ENCODE results near the gene EIF3K. TPM values are rescaled to one million over a fixed set of nuclear protein-coding genes. Genes with fewer than 3 reads are reported as not detected.

The EIF3K gene
- polyA plus RNA-seq, 1 experiment = 357 TPM

DNA sequence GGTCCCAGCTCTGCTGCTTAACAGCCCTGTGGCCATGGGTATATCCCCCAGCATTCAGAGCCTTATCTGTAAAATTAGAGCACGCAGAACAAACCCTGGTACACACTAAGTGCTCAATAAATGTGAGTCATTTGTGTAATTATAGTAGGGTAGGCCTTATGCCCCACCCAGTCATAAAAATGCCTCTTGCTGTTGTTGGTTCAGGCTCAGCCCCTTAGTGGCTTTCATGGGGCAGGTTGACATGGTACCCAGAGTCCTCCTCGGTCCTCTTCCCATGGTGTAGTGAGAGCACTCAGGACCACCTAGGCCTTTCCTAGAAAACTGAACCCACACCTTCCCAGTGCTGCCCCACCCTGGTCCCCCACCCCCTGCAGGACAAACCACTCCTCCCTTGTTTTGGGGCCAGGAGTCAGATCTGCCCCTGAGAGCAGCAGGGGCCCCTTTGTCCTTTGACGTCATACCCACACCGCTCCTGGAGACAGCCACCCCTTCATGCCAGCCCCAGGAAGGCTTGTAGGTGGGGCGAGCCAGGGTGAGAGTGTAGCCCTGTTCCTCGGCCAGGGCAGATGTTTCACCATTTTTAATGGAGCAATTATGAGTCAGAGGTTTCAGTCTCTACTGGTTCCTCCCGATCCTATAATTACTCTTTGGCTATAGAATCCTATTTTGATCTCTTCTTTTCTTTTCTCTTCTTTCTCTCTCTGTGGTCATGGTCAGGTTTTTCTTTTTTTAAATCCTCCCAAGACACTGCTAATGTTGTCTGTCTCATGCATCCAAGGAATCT lies 65.3 kb downstream of the EIF3K start:
- no peak overlapping the region for H3K4me3 ChIP-seq (ENCODE audit: low read depth, low read length)
- ChIA-PET POLR2A (no interaction called here), CTCF (interaction anchor here (0.6 to 1.0 kb wide), 3 partner anchors 18 to 50 kb away, joined by 3 to 5 read pairs (median 4); no protein-coding TSS in a partner anchor)
- TF ChIP-seq, protein P1, sequence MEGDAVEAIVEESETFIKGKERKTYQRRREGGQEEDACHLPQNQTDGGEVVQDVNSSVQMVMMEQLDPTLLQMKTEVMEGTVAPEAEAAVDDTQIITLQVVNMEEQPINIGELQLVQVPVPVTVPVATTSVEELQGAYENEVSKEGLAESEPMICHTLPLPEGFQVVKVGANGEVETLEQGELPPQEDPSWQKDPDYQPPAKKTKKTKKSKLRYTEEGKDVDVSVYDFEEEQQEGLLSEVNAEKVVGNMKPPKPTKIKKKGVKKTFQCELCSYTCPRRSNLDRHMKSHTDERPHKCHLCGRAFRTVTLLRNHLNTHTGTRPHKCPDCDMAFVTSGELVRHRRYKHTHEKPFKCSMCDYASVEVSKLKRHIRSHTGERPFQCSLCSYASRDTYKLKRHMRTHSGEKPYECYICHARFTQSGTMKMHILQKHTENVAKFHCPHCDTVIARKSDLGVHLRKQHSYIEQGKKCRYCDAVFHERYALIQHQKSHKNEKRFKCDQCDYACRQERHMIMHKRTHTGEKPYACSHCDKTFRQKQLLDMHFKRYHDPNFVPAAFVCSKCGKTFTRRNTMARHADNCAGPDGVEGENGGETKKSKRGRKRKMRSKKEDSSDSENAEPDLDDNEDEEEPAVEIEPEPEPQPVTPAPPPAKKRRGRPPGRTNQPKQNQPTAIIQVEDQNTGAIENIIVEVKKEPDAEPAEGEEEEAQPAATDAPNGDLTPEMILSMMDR (IDR thresholded peaks at IDR 0.05; ENCODE audit: insufficient read depth, low read depth, low read length) = 0 out of 2 replicates have a peak, but pooled peaks have one; percentile 8
- peak; percentile 74 for DNase-seq (ENCODE audit: low read depth)
- H3K36me3 ChIP-seq (ENCODE audit: control insufficient read depth, insufficient read depth, low read length) = peaks cover 8% of the 10 kb centered on the region
- H3K27me3 ChIP-seq (ENCODE audit: control insufficient read depth, insufficient read depth, low read length) = no peaks in the 10 kb centered on the region

DNA sequence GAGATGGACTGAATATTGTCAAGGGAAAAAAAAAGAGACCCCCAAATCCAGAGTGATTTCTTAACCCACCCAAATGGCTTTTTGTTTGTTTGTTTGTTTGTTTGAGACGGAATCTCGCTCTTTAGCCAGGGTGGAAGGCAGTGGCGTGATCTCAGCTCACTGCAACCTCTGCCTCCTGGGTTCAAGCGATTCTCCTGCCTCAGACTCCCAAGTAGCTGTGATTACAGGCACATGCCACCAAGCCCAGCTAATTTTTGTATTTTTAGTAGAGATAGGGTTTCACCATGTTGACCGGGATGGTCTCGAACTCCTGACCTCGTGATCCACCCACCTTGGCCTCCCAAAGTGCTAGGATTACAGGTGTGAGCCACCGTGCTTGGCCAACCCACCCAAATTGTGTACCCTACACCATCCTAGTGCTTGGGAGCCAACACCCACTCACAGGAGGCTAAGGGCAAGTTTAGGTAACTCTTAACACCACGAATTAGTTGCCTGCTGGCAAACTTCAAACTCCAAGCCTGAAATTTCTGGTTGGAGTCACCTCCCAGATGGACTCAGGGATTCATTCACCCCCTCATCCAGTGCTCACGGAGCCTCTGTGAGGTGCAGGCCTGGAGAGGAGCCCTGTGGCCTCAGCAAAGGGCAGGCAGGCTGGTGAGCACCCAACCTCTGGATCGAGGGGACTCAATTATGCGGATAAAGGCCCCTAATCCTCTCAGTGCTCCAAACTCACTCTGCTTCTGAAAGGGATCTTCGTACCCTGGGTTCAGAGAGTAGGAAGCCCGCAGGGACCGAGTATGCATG lies 66.1 kb downstream of the EIF3K start:
- CTCF ChIA-PET = interaction anchor here (0.9 to 1.2 kb wide), 4 partner anchors 14 to 31 kb away, joined by 3 to 5 read pairs (median 4); no protein-coding TSS in a partner anchor
- no peak for DNase-seq (ENCODE audit: low read depth)
- TF ChIP-seq, protein P1 (IDR thresholded peaks at IDR 0.05; ENCODE audit: insufficient read depth, low read depth, low read length) = no peak
- H3K27me3 ChIP-seq (ENCODE audit: control insufficient read depth, insufficient read depth, low read length) = no peaks in the 10 kb centered on the region
- POLR2A ChIA-PET = no interaction called here
- peaks cover 8% of the 10 kb centered on the region for H3K36me3 ChIP-seq (ENCODE audit: control insufficient read depth, insufficient read depth, low read length)
- H3K4me3 ChIP-seq (ENCODE audit: low read depth, low read length) = no peak overlapping the region

DNA sequence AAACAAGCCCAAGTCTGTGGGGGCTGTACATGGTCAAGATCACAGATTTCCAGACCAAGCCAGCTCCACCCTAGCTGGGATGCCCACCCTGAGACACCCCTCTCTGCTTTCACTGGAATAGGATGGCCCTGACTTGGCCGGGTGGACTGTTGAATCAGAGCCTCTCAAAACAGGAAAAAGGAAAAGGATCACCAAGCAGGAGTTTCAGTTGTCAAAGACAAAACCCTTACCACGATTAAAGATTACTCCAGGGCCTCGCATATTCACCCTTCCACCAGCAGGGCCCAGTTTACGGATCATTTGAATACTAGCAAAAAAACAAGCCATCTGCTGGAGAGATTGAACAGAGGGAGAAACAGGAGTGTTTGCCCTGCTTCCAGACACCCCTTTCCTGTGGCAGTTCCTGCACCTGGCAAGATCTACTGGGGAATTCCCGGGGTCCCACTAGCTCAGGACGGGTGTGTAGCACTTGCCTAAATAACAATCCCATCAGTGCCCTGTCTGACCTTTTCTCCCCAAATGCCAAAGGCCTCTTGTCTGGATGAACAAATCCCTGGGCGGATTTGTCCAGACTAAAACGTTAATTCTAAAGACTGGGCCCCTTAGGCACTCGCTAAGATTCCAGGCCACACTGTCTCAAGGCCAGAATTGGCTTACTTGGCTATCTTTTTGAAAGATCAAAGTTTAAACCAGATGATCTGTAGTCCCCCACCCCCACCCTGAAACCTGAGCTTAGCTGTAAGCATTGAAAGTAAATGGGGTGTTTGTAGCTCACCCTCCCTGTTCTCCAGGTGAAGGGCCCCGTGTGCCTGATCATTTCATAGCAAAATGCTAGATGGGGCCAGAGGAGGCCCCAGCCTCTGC lies 66.9 kb downstream of the EIF3K start:
- TF ChIP-seq, protein P1 (IDR thresholded peaks at IDR 0.05; ENCODE audit: insufficient read depth, low read depth, low read length) = peak; percentile 46; the same call in 1 of the 2 replicates
- ChIA-PET CTCF (interaction anchor here (1.0 to 1.2 kb wide), 4 partner anchors 15 to 32 kb away, joined by 3 to 5 read pairs (median 3); no protein-coding TSS in a partner anchor), POLR2A (no interaction called here)
- H3K4me3 ChIP-seq (ENCODE audit: low read depth, low read length) = no peak overlapping the region
- H3K27me3 ChIP-seq (ENCODE audit: control insufficient read depth, insufficient read depth, low read length) = no peaks in the 10 kb centered on the region
- no peak for DNase-seq (ENCODE audit: low read depth)
- H3K36me3 ChIP-seq (ENCODE audit: control insufficient read depth, insufficient read depth, low read length) = peaks cover 8% of the 10 kb centered on the region

DNA sequence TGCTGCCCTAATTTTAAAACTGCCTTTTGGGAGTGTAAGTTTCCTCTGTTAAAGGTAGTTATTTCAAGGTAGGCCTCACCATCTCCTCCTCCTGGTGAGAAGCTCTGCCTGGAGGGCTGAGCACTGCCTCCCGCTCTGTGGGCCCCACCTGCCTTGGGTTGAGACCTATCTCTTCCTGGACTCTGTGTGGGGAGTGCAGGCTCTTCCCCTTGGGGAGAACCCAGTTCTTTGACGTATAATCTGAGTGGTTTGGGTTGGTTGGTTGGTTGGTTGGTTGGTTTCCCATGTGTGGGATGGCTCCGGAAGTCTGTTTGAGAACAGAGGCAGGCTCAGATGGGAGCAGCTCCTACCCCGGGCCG lies 67.5 kb downstream of the EIF3K start:
- POLR2A ChIA-PET = no interaction called here
- Histone ChIP-seq H3K27me3 (ENCODE audit: control insufficient read depth, insufficient read depth, low read length) (no peaks in the 10 kb centered on the region), H3K36me3 (ENCODE audit: control insufficient read depth, insufficient read depth, low read length) (peaks cover 8% of the 10 kb centered on the region), H3K4me3 (ENCODE audit: low read depth, low read length) (no peak overlapping the region)
- CTCF ChIA-PET = interaction anchor here (1.0 to 1.2 kb wide), 3 partner anchors 16 to 28 kb away, joined by 3 to 5 read pairs (median 3); no protein-coding TSS in a partner anchor
- TF ChIP-seq, protein P1 (IDR thresholded peaks at IDR 0.05; ENCODE audit: insufficient read depth, low read depth, low read length) = no peak
- no peak for DNase-seq (ENCODE audit: low read depth)

Other genes with a start within 250 kb of the EIF3K start
- gene PSMD8, start 244.6 kb upstream of the EIF3K start, polyA plus RNA-seq (2011; rRNA removed) = 583 and 662 TPM in 2 replicates
- gene GGN, start 231.2 kb upstream of the EIF3K start, polyA plus RNA-seq (2011; rRNA removed) = 0.44 and 0.64 TPM in 2 replicates
- gene SPRED3, start 230.5 kb upstream of the EIF3K start, polyA plus RNA-seq (2011; rRNA removed) = 4.2 and 5.9 TPM in 2 replicates
- 9.9 and 12.2 TPM in 2 replicates for gene FAM98C, start 216.1 kb upstream of the EIF3K start, polyA plus RNA-seq (2011; rRNA removed)
- gene RASGRP4, start 193.0 kb upstream of the EIF3K start, polyA plus RNA-seq (2011; rRNA removed) = not detected in 2 replicates
- gene RYR1, start 185.5 kb upstream of the EIF3K start, polyA plus RNA-seq (2011; rRNA removed) = under 0.01 and 0.04 TPM in 2 replicates
- 0.18 and 0.25 TPM in 2 replicates for gene MAP4K1, start 1.2 kb upstream of the EIF3K start, polyA plus RNA-seq (2011; rRNA removed)
- gene ACTN4, start 28.5 kb downstream of the EIF3K start, polyA plus RNA-seq (2011; rRNA removed) = 592 and 970 TPM in 2 replicates
- 0.34 and 0.75 TPM in 2 replicates for gene CAPN12, start 125.3 kb downstream of the EIF3K start, polyA plus RNA-seq (2011; rRNA removed)
- gene LGALS7, start 154.3 kb downstream of the EIF3K start, polyA plus RNA-seq (2011; rRNA removed) = not detected in 2 replicates
- not detected in 2 replicates for gene LGALS7B, start 170.0 kb downstream of the EIF3K start, polyA plus RNA-seq (2011; rRNA removed)
- gene LGALS4, start 193.8 kb downstream of the EIF3K start, polyA plus RNA-seq (2011; rRNA removed) = 0.28 and 0.53 TPM in 2 replicates
- 75.6 and 124 TPM in 2 replicates for gene ECH1, start 212.6 kb downstream of the EIF3K start, polyA plus RNA-seq (2011; rRNA removed)
- gene HNRNPL, start 230.8 kb downstream of the EIF3K start, polyA plus RNA-seq (2011; rRNA removed) = 266 and 342 TPM in 2 replicates

All from BJ (cell line).